ENCODE data around the gene GFPT1.
"Not testable (repeated sequence)": the region's sequence is repeated elsewhere in the genome, so short reads cannot be mapped to it uniquely, and the experiment has no call there.

The GFPT1 gene

DNA sequence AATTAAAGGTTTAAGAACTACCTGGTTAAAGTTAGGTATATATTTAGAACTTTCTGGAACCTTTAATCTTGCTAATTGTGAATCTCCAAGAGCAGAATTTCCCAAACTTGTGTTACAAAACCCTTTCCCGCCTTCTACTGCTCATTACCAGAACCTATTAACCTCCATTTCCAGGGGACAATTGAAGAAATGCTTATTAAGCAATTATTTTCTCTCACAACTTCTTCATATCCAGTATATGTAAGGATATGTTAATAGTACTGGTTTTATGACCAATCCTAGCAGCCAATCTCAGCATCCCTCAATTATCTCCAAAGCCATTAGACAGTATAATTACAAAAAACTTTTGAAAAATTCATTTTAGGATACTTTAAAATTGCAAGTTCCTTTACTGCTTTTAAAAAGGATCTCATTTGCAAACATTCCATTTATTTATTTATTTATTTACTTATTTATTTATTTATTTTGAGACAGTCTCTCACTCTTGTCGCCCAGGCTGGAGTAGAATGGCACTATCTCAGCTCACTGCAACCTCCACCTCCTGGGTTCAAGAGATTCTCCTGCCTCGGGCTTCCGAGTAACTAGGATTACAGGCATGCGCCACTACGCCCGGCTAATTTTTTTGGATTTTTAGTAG is 3.7 kb downstream of the GFPT1 start:
- no peak for DNase-seq (ENCODE audit: low read depth in 2 of 2)

DNA sequence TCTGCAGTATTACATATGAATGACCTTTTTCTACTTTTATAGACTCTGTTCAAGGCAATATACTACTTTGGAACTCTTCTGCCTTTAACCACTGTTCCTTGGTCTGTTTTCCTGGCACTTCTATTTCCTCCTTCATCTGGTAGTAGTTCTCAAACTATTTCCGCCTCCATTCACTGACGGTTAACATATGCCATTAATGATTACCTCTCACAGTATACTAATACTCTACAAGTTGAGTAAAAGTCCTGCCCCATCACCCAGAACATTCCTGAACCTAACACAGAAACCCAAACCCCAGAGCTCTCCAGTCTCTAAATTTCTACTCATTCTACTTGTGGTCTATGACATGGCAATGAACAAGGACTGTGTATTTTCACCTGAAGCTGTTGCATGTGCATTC is 4.5 kb downstream of the GFPT1 start:
- DNase-seq (ENCODE audit: low read depth in 2 of 2): no peak

DNA sequence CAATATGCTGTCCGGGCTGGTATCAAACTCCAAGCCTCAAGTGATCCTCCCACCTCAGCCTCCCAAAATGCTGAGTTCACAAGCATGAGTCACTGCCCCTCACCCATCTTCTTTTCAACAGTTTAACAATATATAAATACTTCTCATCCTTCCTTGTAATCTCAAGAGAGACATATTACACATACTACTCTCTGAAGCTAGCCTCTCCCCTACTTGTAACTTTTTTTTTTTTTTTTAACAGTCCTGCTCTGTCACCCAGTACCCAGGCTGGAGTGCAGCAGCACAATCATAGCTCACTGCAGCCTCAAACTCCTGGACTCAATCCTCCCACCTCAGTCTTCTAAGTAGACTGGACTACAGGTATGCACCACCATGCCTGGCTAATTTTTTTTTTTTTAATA is 5.7 kb downstream of the GFPT1 start:
- no peak for DNase-seq (ENCODE audit: low read depth in 2 of 2)

DNA sequence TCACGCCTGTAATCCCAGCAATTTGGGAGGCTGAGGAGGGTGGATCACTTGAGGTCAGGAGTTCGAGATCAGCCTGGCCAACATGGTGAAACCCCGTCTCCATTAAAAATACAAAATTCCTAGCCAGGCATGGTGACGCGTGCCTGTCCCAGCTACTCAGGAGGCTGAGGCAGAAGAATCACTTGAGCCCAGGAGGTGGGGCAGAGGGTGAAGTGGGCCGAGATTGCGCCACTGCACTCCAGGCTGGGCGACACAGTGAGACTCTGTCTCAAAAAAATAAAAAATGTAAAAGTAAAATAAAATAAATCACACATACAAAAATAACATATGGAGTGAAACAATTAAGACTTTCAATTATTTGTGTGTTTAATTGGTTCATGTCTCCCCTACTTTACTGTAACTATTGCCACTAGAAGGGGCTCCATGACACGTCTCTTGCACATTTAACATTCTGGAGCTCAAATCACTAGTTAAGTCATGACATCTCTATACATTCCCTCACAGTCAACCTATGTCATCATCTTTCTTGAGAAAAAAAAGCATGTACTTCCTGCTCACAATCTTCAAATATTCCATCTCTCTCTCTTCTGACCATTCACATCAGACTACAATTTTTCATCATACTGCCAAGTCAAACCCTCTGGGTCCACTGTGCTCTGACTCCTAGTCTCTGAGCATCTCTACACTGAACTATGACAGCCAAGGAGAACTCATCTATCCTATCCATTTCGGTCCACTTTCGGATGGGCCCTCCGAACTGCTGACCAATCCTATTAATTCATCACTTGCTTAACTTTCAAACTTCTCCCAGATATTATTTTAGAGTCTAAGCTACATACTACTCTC is 6.7 kb downstream of the GFPT1 start:
- no peak for DNase-seq (ENCODE audit: low read depth in 2 of 2)

DNA sequence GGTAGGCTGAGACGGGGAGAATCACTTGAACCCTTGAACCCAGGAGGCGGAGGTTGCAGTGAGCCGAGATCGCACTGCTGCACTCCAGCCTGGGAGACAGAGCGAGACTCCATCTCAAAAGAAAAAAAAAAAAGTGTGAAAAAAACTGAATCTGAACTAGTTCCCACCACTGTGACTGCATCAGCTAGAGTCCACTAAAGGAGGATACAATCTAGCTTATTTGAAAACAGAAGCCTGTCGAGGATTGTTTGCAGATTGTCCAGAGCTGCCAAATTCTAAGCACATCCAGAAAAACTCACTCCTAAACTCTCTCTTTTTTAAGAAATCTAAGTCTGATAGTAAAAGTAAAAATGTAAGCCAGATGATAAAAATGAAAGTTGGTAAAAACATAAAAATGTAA is 10.6 kb downstream of the GFPT1 start:
- DNase-seq (ENCODE audit: low read depth in 2 of 2): no peak

DNA sequence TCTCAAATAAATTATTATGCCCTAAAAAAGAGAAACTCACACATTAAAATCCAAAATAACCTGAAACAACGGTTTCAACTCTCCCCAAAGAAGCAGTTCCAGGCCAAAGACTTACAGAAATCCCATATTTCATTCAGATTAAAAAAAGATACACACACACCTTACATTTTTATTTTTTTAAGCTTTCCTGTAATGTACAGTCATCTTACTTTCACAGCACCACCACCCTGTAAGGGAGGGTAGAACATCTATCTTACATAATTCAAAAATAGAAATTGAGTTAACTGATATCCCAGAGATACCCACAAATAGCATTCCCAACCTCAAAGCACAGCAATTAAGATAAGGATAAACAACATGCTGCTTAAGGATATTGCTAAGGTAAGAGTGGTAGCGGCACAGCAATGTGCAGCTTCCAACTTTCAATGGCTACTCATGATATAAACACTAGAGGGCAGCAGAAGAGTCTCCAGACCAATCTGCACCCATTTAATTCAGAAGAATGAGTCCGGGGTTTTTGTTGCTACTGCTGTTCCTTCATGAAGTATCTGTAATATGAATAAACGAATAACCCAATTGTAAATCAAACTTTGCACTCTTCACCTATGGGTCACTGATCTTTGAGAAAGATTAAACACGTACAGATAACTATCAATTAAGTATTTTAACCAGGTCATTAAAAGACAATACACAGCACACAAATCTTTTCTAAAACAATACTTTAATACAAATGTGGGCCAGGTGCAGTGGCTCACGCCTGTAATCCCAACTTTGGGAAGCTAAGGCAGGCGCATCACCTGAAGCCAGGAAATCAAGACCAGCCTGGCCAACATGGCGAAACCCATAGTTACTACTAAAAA is 11.3 kb downstream of the GFPT1 start:
- DNase-seq (ENCODE audit: low read depth in 2 of 2): no peak

DNA sequence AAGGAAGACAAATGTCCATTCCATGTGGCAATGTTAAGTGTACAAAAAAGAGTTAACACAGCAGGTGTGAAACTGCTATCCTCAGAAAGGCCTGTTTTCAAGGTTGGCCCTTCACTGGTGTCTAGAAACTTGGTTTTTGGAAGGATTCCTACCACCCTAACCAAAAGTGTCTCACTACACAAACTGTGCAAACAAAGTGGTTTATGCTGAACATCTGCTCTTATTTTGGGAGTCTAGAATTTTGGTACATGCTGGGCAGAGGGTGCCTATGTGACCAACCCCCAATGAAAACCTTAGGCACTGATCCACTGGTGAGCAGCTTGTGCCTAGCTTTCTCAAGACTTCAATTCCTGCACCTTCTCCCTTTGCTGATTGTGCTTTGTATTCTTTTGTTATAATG is 14.3 kb downstream of the GFPT1 start:
- no peak for DNase-seq (ENCODE audit: low read depth in 2 of 2)

DNA sequence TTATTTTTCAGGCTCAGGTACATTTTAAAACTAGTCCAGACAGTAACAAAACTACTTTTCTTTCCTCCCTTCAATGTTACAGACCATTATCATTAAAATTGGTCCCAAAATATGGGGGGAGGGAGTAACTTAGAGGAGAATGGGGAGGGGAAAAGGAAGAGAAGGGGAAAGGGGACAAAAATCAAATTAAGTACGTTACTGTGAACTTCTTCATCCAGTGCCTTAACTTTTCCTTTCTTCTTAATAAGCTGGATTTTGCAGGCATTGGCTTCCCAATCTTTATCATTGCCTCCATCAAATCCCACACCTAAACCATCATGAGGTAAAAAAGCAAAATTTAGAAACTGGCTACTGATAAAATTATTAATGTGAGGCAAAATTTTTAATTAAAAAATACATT is 17.2 kb downstream of the GFPT1 start:
- DNase-seq (ENCODE audit: low read depth in 2 of 2): no peak

DNA sequence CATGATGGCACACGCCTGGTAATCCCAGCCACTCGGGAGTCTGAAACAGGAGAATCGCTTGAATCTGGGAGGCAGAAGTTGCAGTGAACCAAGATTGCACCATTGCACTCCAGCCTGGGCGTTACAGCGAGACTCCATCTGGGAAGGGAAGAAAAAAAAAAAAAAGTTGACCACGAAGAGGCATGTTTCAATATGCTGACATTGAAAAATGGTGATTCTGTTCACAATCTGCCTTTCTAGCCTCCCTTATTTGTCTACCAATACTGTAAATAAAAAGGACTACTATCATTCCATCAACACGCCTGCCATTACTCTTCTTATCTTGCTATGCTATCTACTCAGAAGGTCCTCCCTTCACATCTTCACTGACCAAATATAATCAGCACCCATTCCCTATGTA is 18.4 kb downstream of the GFPT1 start:
- no peak for DNase-seq (ENCODE audit: low read depth in 2 of 2)

DNA sequence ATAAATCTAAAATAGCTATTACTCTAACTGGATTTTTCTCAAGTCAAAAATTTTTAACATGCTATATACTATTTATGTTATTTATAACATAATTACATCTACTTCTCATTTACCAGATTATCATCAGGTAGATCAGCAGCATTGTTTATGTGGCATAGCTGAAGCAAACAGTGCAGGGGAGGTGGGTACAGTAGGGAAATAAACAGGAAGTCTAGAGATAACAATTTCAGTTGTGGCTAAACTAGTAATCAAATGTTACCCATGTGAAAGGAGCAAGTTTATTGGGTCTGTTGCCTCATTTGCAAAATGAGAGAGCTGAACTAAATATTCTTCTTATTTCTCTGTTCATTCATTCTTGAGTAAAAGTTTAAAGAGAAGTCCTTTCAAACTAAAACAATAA is 27.7 kb downstream of the GFPT1 start:
- DNase-seq (ENCODE audit: low read depth in 2 of 2): no peak

DNA sequence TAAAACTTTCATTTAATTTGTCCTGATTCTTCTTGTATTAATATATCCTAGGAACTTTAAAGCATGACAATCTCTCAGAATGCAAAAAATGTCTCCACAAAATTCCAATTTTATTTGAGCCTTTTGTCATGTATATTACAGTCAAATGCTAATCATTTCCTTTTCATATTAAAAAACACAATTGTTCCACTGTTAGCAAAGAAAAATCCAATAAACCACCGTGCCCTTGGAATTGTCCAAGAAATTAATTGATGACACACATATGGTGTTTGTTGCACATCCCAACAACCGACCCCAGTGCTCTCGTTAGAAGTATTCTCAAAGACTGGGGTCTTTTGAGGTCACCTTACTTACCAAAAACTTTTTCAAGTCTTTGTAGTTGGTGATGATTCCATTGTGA is 28.1 kb downstream of the GFPT1 start:
- DNase-seq (ENCODE audit: low read depth in 2 of 2): no peak

DNA sequence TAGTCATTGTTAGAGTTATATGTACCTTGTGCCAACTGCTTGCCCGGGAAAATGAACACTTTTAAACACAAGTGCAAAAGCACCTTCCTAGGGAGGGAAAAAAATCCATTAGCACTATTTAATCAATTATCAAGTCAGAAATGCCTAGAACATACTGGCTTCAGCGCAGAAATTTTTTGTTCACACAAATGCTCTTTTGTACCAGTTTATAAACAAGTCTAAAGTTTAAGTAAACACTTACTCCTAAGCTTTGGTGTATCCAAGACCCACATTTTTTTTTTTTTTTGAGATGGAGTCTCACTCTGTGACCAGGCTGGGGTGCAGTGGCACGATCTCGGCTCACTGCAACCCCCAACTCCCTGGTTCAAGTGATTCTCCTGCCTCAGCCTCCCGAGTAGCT is 30.6 kb downstream of the GFPT1 start:
- DNase-seq (ENCODE audit: low read depth in 2 of 2): no peak

DNA sequence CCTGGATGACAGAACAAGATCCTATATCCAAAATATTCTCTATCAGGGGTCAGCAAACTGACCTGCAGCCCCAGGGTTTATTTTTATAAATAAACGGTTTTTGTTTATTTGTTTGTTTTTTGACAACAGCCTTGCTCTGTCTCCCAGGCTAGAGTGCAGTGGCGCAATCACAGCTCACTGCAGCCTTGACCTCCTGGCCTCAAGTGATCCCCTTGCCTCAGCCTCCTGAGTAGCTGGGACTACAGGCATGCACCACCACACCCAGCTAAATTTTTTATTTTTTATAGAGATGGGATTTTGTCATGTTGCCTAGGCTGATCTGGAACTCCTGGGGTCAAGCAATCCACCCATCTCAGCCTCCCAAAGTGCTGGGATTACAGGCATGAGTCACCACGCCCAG is 32.1 kb downstream of the GFPT1 start:
- DNase-seq (ENCODE audit: low read depth in 2 of 2): not testable (repeated sequence)

DNA sequence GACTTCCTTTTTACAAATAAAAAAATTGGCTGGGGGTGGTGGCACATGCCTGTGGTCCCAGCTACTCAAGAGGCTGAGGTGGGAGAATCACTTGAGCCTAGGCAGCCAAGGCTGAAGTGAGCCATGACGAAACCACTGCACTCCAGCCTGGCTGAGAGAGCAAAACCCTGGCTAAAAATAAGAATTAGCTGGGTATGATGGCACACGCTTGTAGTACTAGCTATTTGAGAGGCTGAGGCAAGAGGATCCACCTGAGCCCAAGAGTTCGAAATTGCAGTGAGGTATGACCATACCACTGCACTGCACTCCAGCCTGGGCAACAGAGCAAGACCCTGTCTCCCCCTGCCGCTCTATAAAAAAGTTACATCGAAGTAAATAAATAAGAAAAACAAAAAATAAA is 33.7 kb downstream of the GFPT1 start:
- no peak for DNase-seq (ENCODE audit: low read depth in 2 of 2)

DNA sequence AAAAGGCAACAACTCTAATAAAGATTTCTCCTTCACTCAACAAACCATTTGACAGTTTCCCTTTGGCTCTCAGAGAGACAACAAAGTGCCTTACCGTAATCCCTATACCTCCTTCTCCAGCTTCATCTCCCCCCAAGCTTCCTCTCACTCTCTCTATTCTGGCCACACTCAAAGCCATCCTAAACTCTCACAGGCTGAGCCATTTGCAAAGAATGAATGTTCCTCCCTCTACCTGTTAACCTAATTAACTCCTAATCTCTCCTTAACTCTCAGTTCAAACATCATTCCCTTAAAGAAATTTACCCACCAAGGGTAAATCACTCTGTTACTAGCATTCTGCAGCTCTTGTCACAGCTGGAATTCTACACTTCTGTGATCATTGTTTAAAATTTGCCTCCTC is 38.2 kb downstream of the GFPT1 start:
- DNase-seq (ENCODE audit: low read depth in 2 of 2): no peak

DNA sequence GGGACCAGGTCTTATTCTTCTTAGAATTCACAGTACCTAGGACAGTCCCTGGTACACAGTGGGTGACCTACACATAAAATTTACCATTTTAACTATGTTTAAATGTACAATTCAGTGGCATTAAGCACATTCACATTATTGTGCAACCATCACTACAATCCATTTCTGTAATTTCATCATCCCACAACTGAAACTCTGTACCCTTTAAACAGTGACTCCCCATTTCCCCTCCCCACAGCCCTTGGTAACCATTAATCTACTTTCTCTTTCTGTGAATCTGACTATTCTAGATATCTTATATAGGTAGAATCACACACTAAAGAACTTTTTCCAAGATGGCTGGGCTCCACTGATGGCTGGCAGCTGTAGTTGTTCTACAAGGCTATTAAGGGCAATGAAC is 41.6 kb downstream of the GFPT1 start:
- DNase-seq (ENCODE audit: low read depth in 2 of 2): no peak

DNA sequence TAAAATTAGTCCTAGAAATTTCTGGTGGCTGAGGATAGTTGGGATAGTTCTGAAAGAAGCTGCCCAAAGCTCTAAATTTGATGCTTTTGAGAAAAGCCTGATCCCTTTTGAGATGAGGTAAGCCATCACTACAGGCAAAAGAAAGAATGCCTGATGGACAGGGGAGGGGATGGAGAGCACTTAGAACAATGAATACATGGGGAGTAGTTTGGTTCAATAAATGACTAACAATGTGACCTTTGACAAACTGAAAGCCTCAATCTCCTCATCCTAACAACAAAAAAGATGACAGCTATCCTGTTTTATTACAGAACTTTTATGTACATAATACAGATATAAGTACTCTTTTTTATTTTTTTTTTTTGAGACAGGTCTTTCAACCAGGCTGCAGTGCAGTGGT is 42.7 kb downstream of the GFPT1 start:
- DNase-seq (ENCODE audit: low read depth in 2 of 2): no peak

DNA sequence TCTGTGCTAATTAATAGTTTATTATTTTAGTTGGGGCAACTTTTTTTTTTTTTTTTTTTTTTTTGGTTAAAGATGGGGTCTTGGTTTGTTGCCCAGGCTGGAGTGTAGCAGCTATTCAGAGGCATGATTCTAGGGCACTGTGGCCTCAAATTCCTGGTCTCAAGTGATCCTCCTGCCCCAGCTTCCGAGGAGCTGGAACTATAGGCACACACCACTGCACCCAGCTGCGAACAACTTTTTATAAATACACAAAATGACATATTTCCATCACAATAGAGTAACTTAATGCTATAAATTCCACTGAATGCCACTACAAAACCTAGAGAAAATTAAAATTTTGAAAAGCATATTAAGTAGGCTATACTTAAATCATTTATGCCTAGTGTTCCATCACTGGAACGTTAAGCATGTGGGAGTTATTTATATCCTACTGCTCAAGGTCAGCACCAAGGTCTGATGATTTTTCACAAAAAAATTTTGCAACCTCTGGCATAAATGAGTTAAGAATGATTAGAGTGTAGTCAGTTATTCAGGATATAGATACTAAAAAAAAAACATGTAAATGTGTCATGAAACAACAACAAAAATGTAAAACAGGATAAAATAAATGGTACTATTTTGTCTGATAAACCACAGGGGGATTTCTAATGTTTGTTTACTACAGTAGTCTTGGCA is 46.8 kb downstream of the GFPT1 start:
- no peak for DNase-seq (ENCODE audit: low read depth in 2 of 2)

DNA sequence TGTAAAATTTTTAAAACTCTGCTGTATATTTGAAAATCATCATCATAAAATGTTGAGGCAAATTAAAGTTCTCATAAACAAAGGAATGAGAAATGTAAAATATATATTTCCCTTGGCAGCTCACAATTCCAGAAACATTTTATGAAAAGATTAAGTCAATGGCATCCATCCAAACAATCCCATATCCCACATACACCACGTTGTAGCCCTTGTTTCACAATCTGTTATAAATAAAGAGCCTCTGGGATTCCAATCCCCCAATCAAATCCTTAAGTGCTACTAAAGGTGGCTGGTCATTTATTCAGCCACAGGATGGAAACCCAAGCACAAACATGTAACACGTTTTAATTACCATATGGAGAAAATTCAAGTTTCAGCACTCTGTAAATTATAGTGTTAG is 51.7 kb downstream of the GFPT1 start:
- DNase-seq (ENCODE audit: low read depth in 2 of 2): no peak

DNA sequence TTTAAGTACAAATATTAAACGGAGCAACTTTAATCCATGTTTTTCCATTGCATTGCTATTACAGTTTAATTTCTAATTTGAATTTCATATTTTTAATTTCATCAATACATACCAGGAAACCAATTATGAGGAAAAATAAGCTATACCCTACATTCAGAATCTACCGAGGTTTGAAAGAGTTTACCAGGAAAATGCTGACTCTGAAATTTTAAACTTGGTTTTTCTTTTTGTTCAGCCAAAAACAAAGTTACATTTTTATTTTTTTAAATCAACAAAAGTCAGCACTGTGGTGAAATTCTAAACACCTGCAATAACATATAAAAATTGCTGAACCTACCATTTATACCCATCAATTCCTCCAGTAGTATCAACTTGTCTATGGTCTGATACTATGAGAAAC is 53.7 kb downstream of the GFPT1 start:
- no peak for DNase-seq (ENCODE audit: low read depth in 2 of 2)

DNA sequence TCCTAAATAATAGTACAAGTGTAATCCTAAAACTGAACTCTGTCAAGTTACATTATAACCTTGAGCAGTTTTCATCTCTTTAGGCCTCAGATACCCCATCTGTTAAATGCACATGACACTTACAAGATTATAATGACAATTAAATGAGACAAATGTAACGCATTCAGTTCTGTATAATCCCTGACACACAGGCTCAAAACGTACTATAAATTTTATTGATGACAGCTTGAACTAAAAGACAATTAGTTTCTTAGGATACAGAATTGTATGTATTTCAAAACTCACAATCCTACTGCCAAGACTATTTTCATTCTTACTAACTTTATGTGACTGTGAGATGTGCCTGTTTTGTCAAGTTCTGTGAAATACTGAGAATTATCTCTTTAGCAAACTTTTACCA is 56.2 kb downstream of the GFPT1 start:
- DNase-seq (ENCODE audit: low read depth in 2 of 2): no peak

DNA sequence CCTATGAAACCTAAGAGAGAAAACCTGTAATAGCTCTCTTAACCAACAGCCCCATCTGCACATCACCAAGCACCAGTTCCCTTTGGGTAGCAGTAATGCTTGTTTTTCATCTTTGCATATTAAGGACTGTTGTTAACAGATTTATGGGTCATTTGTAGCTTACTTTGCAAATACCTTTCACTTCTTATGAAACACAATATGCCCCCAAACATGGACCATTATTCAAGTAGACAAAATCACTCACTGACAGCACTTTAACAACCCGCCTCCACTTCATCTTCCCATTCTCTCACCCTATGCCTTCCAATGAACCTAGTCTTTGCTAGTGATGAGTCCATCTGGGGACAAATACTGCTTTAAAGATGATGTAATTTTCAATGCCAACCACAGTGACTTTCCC is 64.4 kb downstream of the GFPT1 start:
- DNase-seq (ENCODE audit: low read depth in 2 of 2): no peak
